Cardiac fibroblast (primary cell): ENCODE measurements around the gene IL5.
"Not testable (repeated sequence)": the region's sequence is repeated elsewhere in the genome, so short reads cannot be mapped to it uniquely, and the experiment has no call there.

Experiments
- DNase-seq, 2 donors: peaks; one replicate each; pipeline versions ENCODE4 v3.0.0 to v3.0.0-alpha.2; 2010; ENCODE audit warnings: low read depth in 2 of 2
- H3K4me3 ChIP-seq, 2 donors: replicated peaks in 1 of 2; 1 replicate in 1 of 2; 2 replicates in 1 of 2; pipeline ENCODE4 v1.5.1; 2011; ENCODE audit warnings: low read depth in 2 of 2, low read length in 2 of 2, mild to moderate bottlenecking in 2 of 2, moderate library complexity in 1 of 2
- TF ChIP-seq, protein P1 (sequence below): IDR thresholded peaks from one replicate; pipeline ENCODE4 v1.5.1; 2011; ENCODE audit warnings: low read depth, mild to moderate bottlenecking, low read length, inconsistent platforms

IL5 gene

GRCh38 chr5:132549576-132549975, 6.3 kb upstream of the IL5 start:
- DNase-seq, result no peak
- no peak overlapping the region for H3K4me3 ChIP-seq
- TF ChIP-seq, protein P1, sequence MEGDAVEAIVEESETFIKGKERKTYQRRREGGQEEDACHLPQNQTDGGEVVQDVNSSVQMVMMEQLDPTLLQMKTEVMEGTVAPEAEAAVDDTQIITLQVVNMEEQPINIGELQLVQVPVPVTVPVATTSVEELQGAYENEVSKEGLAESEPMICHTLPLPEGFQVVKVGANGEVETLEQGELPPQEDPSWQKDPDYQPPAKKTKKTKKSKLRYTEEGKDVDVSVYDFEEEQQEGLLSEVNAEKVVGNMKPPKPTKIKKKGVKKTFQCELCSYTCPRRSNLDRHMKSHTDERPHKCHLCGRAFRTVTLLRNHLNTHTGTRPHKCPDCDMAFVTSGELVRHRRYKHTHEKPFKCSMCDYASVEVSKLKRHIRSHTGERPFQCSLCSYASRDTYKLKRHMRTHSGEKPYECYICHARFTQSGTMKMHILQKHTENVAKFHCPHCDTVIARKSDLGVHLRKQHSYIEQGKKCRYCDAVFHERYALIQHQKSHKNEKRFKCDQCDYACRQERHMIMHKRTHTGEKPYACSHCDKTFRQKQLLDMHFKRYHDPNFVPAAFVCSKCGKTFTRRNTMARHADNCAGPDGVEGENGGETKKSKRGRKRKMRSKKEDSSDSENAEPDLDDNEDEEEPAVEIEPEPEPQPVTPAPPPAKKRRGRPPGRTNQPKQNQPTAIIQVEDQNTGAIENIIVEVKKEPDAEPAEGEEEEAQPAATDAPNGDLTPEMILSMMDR, result no peak

DNA sequence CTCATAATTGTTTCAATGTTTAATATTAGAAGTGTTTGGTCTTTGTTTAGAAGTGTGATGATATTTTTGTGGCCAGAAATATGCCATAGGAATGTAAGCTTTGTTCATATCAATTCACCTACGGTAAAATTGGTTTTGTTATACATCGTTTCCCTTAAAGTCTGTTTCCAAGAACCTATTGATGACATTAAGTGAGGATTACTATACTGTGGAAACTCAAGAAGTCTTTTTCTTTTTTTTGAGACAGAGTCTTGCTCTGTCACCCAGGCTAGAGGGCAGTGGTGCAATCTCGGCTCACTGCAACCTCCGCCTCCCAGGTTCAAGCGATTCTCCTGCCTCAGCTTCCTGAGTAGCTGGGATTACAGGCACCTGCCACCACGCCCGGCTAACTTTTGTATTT, 5.5 kb upstream of the IL5 start:
- H3K4me3 ChIP-seq, DNase-seq: not testable (repeated sequence)

DNA sequence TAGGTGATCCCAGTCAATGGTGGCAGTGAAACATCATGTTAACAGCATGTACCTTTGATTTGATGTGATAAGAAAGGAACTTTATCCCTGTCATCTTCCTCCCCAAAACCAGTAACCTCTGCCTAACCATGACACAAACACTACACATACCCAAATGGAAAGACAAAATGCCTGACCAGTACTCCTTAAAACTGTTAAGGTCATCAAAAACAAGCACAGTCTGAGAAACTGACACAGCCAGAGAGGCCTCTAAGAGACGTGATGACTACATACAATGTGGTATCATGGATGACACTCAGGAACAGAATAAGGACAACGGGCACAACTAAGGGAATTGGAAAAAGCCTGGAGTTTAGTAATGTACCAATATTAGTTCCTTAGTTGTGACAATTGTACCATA, 3.9 kb upstream of the IL5 start:
- TF ChIP-seq, protein P1, result no peak
- DNase-seq, result no peak

DNA sequence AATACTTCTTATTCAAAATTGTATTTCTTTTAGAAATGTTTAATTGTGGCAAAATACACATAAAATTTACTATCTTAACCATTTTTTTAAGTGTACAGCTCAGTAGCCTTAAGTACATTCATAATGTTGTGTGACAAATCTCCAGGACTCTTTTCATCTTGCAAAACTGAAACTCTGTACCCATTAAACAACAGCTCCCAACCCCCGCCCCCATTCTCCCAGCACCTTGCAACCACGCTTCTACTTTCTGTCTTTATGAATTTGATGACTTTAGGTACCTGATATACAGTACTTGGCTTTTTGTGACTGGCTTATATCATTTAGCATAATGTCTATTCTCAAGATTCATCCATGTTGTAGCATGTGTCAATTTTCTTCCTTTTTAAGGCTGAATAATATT, 2.8 kb upstream of the IL5 start:
- TF ChIP-seq, protein P1, result no peak
- H3K4me3 ChIP-seq, result no peak overlapping the region
- no peak for DNase-seq

More for the DNA sequence above, 3.9 kb upstream of the IL5 start:
- H3K4me3 ChIP-seq, result no peak overlapping the region

GRCh38 chr5:132540764-132541163, 2.6 kb downstream of the IL5 start:
- H3K4me3 ChIP-seq, result no peak overlapping the region
- DNase-seq, result no peak
- TF ChIP-seq, protein P1, result no peak

DNA sequence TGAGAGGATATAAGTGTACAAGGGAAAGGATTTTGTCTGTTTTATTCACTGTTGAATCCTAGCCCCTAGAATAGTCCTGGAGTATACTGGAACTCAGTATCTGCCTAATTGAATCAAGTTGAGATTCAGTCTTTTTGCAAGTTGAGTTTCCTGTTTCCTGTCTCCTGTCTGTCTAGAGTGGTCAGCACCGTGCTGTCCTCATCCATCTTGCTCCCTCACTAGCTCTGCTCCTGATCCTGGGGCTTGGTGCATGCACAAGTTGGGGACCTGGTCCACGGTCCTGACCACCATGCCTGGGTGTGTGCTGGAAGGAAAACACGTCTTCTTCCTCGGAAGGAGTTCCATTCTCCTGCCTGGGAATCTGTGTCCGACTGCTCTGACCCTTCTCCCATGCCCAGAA, 3.2 kb downstream of the IL5 start:
- no peak for DNase-seq
- TF ChIP-seq, protein P1, result no peak
- H3K4me3 ChIP-seq, result no peak overlapping the region

GRCh38 chr5:132539716-132540115, 3.6 kb downstream of the IL5 start:
- H3K4me3 ChIP-seq, result no peak overlapping the region
- TF ChIP-seq, protein P1, result no peak
- no peak for DNase-seq

DNA sequence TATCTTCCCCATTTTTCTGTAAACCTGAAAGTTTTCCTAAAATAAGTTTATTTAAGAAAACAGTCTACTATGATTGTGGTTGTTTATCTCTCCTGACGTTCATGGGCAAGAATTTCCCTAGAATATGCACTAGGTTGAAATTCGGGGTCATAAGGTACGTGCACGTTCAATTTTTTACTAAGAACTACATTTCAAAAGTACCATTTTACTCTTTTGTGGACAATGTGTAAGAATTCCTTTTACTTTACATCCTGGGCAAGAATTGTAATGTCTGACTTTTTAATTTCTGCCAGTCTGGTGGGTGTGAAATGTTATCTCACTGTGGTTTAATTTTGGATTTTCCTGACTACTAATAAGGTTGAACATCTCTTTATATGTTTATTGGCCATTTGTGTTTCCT, 12.4 kb downstream of the IL5 start:
- H3K4me3 ChIP-seq, result no peak overlapping the region
- TF ChIP-seq, protein P1, result no peak
- no peak for DNase-seq
